Inflammatory macrophage (primary cell): ENCODE results near the gene ZNF841.
"Not testable (repeated sequence)": the region's sequence is repeated elsewhere in the genome, so short reads cannot be mapped to it uniquely, and the experiment has no call there.

Source experiments
- DNase-seq, 2 donors: peaks; one replicate each; pipeline ENCODE4 v3.0.0-alpha.2; 2020 to 2022

Gene ZNF841

DNA sequence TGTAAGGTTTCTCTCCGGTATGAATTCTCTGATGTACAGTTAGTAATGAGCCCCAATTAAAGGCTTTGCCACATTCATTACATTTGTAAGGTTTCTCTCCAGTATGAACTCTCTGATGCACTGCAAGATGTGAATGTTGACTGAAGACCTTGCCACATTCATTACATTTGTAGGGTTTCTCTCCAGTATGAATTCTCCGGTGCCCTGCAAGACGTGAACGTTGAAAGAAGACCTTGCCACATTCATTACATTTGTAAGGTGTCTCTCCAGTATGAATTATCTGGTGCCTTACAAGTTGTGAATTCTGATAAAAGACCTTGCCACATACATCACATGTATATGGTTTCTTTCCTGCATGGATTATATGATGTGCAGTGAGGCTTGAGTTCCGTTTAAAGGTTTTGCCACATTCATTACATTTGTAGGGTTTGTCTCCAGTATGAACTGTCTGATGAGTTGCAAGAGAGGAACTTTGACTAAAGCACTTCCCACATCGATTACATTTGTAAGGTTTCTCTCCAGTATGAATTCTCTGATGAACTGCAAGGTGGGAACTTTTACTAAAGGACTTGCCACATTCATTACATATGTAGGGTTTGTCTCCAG, 29.2 kb downstream of the ZNF841 start:
- no peak for DNase-seq

GRCh38 chr19:52065399-52065798, 30.2 kb downstream of the ZNF841 start:
- no peak for DNase-seq

- DNase-seq = not testable (repeated sequence)
Observed at GRCh38 chr19:52056480-52056879, 39.1 kb downstream of the ZNF841 start.

GRCh38 chr19:52051736-52052135, 43.8 kb downstream of the ZNF841 start:
- not testable (repeated sequence) for DNase-seq

DNA sequence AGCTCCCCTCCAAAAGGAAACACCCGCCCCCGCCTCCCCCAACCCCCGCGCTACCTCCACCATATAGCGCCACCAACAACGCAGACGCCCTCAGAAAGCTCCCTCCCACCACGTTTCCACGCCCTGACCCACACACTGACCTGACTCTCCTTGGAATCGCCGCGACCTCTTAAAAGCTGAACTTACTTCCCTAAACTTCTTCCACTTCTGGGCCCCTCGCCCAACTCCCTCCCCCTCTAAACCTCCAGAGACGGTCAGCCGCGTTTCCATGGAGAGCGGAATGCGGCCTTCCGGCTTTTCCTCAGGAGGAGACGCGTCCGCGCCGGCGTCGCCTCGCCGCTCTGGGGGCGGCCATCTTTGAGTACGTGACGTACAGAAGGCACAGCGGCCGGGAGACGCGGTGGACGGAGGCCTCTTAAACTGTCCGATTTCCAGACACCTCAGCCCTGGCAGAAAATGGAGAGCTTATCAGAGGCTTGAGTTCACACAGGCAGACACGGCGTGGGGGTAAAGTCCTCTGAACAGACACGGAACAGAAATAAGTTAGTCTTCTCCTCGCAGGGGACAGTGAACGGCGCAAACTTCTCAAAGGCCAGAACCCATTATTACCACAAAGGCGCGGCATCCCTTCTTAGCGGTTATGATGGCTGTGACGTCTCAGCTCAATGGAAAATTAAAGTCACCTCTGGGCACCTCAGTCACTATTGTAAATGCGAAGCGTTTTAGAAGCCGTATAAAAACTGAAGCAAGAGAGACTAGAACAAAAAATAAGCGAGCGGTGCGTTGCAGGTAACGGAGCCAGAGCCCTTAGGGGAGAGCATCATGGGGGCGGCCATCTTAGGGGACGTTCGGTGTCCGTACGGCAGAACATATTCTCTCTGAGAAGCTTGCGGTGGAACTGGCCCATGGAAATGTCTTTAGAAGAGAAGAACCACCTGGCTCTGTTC, 46.7 kb downstream of the ZNF841 start, which contains the start of gene ZNF432:
TSS of gene ZNF432 (minus strand) at position 284 of the 947 bp plus-strand sequence. CDS start 1,970 bp downstream, outside the sequence.
- DNase-seq = peak; percentile 96 to 97

DNA sequence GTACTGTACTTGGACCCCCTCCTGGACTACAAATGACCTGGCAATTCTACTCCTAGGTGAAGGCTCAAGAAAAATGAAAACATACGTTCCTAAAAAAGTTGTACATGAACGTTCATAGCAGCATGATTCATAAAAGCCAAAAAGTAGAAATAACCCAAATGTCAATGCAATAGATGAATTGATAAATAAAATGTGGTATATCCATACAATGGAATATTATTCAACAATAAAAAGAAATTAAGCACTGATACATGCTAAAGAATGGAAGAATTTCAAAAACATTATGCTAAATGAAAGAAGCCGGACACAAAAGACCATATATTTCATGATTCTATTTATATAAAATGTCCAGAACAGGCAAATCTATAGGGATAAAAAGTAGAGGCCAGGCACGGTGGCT, 56.4 kb downstream of the ZNF841 start:
- no peak for DNase-seq

DNA sequence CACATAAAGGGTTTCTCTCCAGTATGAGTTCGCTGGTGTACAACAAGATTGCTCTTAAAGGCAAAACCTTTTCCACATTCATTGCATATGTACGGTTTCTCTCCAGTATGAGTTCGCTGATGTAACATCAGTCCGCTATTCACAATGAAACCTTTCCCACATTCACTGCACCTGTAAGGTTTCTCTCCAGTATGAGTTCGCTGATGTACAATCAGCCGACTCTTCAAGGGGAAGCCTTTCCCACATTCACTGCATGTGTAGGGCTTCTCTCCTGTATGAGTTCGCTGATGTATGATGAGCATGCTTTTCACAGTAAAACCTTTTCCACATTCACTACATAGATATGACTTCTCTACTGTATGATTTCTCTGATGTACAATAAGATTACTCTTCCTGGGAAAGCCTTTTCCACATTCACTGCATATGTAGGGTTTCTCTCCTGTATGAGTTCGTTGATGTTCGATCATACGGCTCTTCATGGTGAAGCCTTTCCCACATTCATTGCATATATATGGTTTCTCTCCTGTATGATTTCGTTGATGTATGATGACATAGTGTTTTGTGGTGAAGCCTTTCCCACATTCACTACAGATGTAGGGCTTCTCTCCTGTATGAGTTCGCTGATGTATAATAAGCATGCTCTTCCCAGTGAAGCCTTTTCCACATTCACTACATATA, 61.4 kb downstream of the ZNF841 start:
- no peak for DNase-seq

GRCh38 chr19:52028780-52029123, 66.8 kb downstream of the ZNF841 start:
- no peak for DNase-seq

DNA sequence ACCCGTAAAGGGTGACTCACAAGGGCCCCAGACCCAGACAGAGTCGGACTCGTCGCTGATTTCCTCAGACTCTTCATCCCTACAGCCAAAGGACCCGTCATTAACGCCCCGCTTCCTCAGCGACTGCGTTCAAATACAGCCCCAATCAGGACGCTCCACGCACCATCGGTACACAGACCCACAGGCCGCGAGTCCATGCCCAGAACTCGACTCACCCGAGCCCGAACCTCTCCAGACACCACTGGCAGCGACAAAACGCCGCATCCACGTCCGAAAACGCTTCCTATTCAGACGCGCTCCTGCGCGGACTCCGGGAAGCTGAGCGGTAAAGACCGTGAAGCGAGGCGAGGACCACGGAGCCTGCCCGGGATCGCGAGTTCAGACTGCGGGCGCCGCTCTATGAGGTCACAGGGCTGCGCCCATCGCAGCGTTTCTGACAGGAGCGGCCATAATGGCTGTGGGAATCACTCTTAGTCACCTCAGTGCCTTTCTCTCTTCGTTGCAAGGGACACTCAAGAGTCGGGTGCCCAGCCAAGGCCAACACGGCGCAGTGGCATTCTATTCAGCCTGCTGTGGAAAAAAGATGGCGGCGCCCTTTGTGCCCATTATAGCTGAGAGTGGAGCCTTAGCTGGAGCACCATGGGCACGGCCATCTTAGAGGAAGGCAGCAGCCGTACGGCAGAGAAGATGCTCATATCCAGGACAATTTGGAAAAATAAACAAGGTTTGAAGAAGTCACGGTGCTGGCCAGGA, 67.4 kb downstream of the ZNF841 start, which contains the start of gene ZNF614:
TSS of gene ZNF614 (minus strand) at position 353 of the 753 bp plus-strand sequence. CDS start 2,634 bp downstream, outside the sequence.
- peak; percentile 88 to 89 for DNase-seq

GRCh38 chr19:52026255-52026990, 69.1 kb downstream of the ZNF841 start:
- not testable (repeated sequence) for DNase-seq

DNA sequence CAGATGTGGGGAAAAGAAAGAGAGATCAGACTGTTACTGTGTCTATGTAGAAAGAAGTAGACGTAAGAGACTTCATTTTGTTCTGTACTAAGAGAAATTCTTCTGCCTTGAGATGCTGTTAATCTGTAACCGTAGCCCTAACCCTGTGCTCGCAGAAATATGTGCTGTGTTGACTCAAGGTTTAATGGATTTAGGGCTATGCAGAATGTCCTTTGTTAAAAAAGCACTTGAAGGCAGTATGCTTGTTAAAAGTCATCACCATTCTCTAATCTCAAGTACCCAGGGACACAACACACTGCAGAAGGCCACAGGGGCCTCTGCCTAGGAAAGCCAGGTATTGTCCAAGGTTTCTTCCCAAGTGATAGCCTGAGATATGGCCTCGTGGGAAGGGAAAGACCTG, 71.1 kb downstream of the ZNF841 start:
- not testable (repeated sequence) for DNase-seq

GRCh38 chr19:52022193-52022592, 73.4 kb downstream of the ZNF841 start:
- no peak for DNase-seq

DNA sequence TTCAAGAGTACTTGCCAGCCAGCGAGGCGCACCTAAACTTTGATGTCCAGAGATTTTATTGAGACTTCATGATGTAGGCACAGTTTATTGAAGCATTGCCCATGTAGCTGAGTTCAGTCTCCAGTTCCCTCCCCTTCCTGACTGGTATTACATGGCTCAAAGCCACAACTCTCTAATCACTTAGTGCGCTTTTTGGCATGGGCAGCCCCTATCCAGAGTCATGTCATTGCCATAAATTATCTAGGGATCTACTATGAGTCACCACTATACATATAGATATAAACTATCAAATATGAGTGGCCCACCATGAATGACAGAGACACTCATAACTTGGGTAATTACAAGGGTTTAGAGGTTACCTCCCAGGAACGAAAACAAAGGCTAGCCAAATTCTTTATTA, 75.1 kb downstream of the ZNF841 start:
- no peak for DNase-seq
